HepG2 (cell line): Measurements from ENCODE around the gene MTA2. TPM values are rescaled to one million over a fixed set of nuclear protein-coding genes. Genes with fewer than 3 reads are reported as not detected.
A peak's percentile ranks its signal among the peaks of the same experiment; 100 is the strongest.

Experiments used
- CBX5 ChIP-seq: sonication (generic); formaldehyde crosslinking; IDR thresholded peaks from 2 replicates; pipeline ENCODE4 v1.4.0; 2020; ENCODE audit warnings: missing genetic modification reagents, borderline replicate concordance
- CCAR2 ChIP-seq: fragments of 200-400 bp; formaldehyde crosslinking; optimal IDR thresholded peaks from 2 replicates; pipeline ENCODE3; 2018; ENCODE audit warnings: low read depth, mild to moderate bottlenecking, low read length, moderate library complexity
- PBX3 ChIP-seq: sonication (generic); formaldehyde crosslinking; IDR thresholded peaks from 2 replicates; pipeline ENCODE4 v1.8.1; 2023; ENCODE audit warnings: missing genetic modification reagents, inconsistent platforms, borderline replicate concordance
- RARG ChIP-seq: sonication (generic); formaldehyde crosslinking; IDR thresholded peaks from 2 replicates; pipeline ENCODE4 v1.4.0; 2020; ENCODE audit warnings: low read depth, mild to moderate bottlenecking, missing genetic modification reagents
- SNAPC2 ChIP-seq: sonication (generic); formaldehyde crosslinking; IDR thresholded peaks from 2 replicates; pipeline ENCODE4 v1.8.1; 2022; ENCODE audit warnings: mild to moderate bottlenecking, missing genetic modification reagents
- TBP ChIP-seq: sonication (generic); formaldehyde crosslinking; IDR thresholded peaks from 2 replicates; pipeline ENCODE4 v1.5.0; 2020; ENCODE audit warnings: missing genetic modification reagents
- TMF1 ChIP-seq: sonication (generic); formaldehyde crosslinking; IDR thresholded peaks from 2 replicates; pipeline ENCODE4 v1.8.1; 2022; ENCODE audit warnings: low read depth, missing genetic modification reagents
- YY1 ChIP-seq: IDR thresholded peaks from 2 replicates; pipeline ENCODE4 v1.6.1; 2011; ENCODE audit warnings: low read length, low read depth, moderate library complexity, mild to moderate bottlenecking; ENCODE audit not compliant: insufficient read depth, insufficient replicate concordance
- ZFP36 ChIP-seq: fragments of 150-350 bp; IDR thresholded peaks from 2 replicates; pipeline ENCODE4 v1.6.1; 2018; ENCODE audit warnings: borderline replicate concordance, low read length, low read depth; ENCODE audit not compliant: partially characterized antibody
- ZNF160 ChIP-seq: sonication (generic); formaldehyde crosslinking; IDR thresholded peaks from 2 replicates; pipeline ENCODE4 v1.8.0; 2022; ENCODE audit warnings: mild to moderate bottlenecking, inconsistent platforms, missing genetic modification reagents
- ZNF687 ChIP-seq: sonication (generic); formaldehyde crosslinking; IDR thresholded peaks from 2 replicates; pipeline ENCODE4 v1.5.1; 2020; ENCODE audit warnings: mild to moderate bottlenecking, missing genetic modification reagents, moderate library complexity
- ZNF724P ChIP-seq: sonication (generic); formaldehyde crosslinking; IDR thresholded peaks from 2 replicates; pipeline ENCODE4 v1.8.0; 2022; ENCODE audit warnings: missing genetic modification reagents, borderline replicate concordance
- ZNF747 ChIP-seq: sonication (generic); formaldehyde crosslinking; IDR thresholded peaks from 2 replicates; pipeline ENCODE4 v1.8.1; 2023; ENCODE audit warnings: missing genetic modification reagents, mild to moderate bottlenecking, borderline replicate concordance
- ZNF761 ChIP-seq: sonication (generic); formaldehyde crosslinking; conservative IDR thresholded peaks from 2 replicates; pipeline ENCODE4 v1.4.0; 2020; ENCODE audit warnings: mild to moderate bottlenecking, missing genetic modification reagents
- polyA plus RNA-seq, 8 experiments: library from polyadenylated mRNA; depleted of rRNA in 3 of 8; stranded (reverse) in 7 of 8; unstranded in 1 of 8; fragments of >200 nt; fragmentation: Illumina TruSeq in 4 of 8; extraction: Trizol in 4 of 8; gene quantifications; 2 replicates each; pipeline versions ENCODE4 v1.2.1 to v1.2.3, GENCODE V29; 2011 to 2016; ENCODE audit warnings: low read depth in 4 of 8, missing spikeins in 1 of 8, mixed read lengths in 1 of 8; ENCODE audit not compliant: insufficient read depth in 1 of 8
- total RNA-seq, 5 experiments: library from RNA; depleted of rRNA; stranded (reverse); fragments of >200 nt; fragmentation: Illumina TruSeq; extraction: Trizol; gene quantifications; 2 replicates each; pipeline ENCODE4 v1.2.3, GENCODE V29; 2016; ENCODE audit warnings: low read depth in 1 of 5
- TF ChIP-seq, protein P1 (sequence below): sonication (generic); formaldehyde crosslinking; conservative IDR thresholded peaks from 2 replicates; pipeline ENCODE4 v1.4.0; 2020; ENCODE audit warnings: mild to moderate bottlenecking, missing genetic modification reagents, moderate library complexity
- TF ChIP-seq, protein P2 (sequence below): sonication (generic); formaldehyde crosslinking; IDR thresholded peaks from 2 replicates; pipeline ENCODE4 v1.5.0; 2020; ENCODE audit warnings: missing genetic modification reagents, mild to moderate bottlenecking, borderline replicate concordance
- TF ChIP-seq, protein P3 (sequence below): sonication (generic); formaldehyde crosslinking; conservative IDR thresholded peaks from 2 replicates; pipeline ENCODE4 v1.4.0; 2020; ENCODE audit warnings: missing genetic modification reagents

The MTA2 gene
- total and polyA plus RNA-seq, 2 of the 13 experiments (the other 11 are each of a cell fraction or from before 2014, with no cell fraction given): 14.0 to 70.0 TPM

DNA sequence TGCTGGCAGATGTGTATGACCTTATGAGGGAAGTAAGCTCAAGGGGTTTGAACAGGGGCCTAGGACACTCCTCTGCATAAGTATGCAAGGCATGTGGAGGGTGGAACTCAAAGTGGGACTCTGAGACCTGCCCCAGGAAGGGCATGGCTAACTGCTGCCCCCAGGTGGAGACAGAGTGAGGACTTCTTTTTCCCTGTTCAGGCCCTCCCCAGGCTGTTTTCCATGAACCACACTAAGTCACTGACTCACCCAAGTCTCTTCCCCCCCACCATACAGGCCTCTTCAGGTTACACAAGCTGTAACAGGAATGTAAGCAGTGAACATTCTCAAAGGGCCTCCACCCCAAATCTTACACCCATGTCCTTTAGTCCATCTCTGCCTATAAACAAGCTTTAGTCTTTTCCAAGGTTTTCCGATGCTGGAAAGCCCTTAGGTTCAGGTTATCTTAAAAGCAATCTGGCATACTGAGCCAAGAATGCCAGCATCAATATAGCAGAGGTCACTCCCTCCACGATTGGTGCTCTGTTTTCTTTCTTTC lies 41.0 kb downstream of the MTA2 start (continued):
- TF ChIP-seq ZFP36 (no peak), CCAR2 (no peak), ZNF724P (CRISPR knock-in tag) (no peak), TMF1 (CRISPR knock-in tag) (no peak), ZNF747 (CRISPR knock-in tag) (no peak), ZNF160 (CRISPR knock-in tag) (no peak), ZNF761 (CRISPR knock-in tag) (no peak), YY1 (no peak), TBP (CRISPR knock-in tag) (no peak), CBX5 (CRISPR knock-in tag) (no peak), PBX3 (CRISPR knock-in tag) (no peak), ZNF687 (CRISPR knock-in tag) (no peak; the same call in 1 of the 2 replicates), SNAPC2 (no peak), RARG (no peak)
- TF ChIP-seq, protein P1, sequence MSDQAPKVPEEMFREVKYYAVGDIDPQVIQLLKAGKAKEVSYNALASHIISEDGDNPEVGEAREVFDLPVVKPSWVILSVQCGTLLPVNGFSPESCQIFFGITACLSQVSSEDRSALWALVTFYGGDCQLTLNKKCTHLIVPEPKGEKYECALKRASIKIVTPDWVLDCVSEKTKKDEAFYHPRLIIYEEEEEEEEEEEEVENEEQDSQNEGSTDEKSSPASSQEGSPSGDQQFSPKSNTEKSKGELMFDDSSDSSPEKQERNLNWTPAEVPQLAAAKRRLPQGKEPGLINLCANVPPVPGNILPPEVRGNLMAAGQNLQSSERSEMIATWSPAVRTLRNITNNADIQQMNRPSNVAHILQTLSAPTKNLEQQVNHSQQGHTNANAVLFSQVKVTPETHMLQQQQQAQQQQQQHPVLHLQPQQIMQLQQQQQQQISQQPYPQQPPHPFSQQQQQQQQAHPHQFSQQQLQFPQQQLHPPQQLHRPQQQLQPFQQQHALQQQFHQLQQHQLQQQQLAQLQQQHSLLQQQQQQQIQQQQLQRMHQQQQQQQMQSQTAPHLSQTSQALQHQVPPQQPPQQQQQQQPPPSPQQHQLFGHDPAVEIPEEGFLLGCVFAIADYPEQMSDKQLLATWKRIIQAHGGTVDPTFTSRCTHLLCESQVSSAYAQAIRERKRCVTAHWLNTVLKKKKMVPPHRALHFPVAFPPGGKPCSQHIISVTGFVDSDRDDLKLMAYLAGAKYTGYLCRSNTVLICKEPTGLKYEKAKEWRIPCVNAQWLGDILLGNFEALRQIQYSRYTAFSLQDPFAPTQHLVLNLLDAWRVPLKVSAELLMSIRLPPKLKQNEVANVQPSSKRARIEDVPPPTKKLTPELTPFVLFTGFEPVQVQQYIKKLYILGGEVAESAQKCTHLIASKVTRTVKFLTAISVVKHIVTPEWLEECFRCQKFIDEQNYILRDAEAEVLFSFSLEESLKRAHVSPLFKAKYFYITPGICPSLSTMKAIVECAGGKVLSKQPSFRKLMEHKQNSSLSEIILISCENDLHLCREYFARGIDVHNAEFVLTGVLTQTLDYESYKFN (CRISPR knock-in tag): 0 out of 2 replicates have a peak, but pooled peaks have one; percentile 36
- TF ChIP-seq, protein P2, sequence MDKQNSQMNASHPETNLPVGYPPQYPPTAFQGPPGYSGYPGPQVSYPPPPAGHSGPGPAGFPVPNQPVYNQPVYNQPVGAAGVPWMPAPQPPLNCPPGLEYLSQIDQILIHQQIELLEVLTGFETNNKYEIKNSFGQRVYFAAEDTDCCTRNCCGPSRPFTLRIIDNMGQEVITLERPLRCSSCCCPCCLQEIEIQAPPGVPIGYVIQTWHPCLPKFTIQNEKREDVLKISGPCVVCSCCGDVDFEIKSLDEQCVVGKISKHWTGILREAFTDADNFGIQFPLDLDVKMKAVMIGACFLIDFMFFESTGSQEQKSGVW: no peak
- TF ChIP-seq, protein P3, sequence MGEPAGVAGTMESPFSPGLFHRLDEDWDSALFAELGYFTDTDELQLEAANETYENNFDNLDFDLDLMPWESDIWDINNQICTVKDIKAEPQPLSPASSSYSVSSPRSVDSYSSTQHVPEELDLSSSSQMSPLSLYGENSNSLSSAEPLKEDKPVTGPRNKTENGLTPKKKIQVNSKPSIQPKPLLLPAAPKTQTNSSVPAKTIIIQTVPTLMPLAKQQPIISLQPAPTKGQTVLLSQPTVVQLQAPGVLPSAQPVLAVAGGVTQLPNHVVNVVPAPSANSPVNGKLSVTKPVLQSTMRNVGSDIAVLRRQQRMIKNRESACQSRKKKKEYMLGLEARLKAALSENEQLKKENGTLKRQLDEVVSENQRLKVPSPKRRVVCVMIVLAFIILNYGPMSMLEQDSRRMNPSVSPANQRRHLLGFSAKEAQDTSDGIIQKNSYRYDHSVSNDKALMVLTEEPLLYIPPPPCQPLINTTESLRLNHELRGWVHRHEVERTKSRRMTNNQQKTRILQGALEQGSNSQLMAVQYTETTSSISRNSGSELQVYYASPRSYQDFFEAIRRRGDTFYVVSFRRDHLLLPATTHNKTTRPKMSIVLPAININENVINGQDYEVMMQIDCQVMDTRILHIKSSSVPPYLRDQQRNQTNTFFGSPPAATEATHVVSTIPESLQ (CRISPR knock-in tag): no peak
